Cardiac septum (tissue), 1 donor: ENCODE data around the gene ZFYVE28. TPM values are rescaled to one million over a fixed set of nuclear protein-coding genes. Genes with fewer than 3 reads are reported as not detected.

Experiments
- DNase-seq: peaks from one replicate; pipeline ENCODE4 v3.0.0-alpha.2; 2020; ENCODE audit warnings: low spot score
- intact Hi-C: fragments of 100-400 bp; cut with DNase I; formaldehyde crosslinking; loops from one replicate; pipeline ENCODE4 v1.14.0; 2022
- total RNA-seq: library from RNA; stranded (reverse); fragmentation: NEBNext Ultra II Directional; extraction: Animal tissue kit (Norgen Biotek cat#: 25700); gene quantifications from one replicate; pipeline ENCODE4 v1.2.1, GENCODE V29; 2021
- donor health status: DM: no; HTN: no; CAD: no.

ZFYVE28 gene
- total RNA-seq, 1 donor from 2014 or later, result 4.4 TPM

- DNase-seq, result no peak
- intact Hi-C loops, result no loop called here
Measured at GRCh38 chr4:2362266-2363055, 56.0 kb downstream of the ZFYVE28 start.

- intact Hi-C loops, result no loop called here
- no peak for DNase-seq
Measured at GRCh38 chr4:2361366-2362265, 56.8 kb downstream of the ZFYVE28 start.

GRCh38 chr4:2360396-2360730, 58.1 kb downstream of the ZFYVE28 start:
- intact Hi-C loops, result no loop called here

GRCh38 chr4:2359591-2360395, 58.7 kb downstream of the ZFYVE28 start:
- intact Hi-C loops, result no loop called here
- DNase-seq, result no peak

More at GRCh38 chr4:2360396-2360730, 58.1 kb downstream of the ZFYVE28 start:
- no peak for DNase-seq

GRCh38 chr4:2357821-2358745, 60.4 kb downstream of the ZFYVE28 start:
- intact Hi-C loops, result no loop called here
- DNase-seq, result no peak

GRCh38 chr4:2356123-2357069, 62.0 kb downstream of the ZFYVE28 start:
- DNase-seq, result no peak
- intact Hi-C loops, result no loop called here

GRCh38 chr4:2354760-2355159, 63.7 kb downstream of the ZFYVE28 start:
- intact Hi-C loops, result loop anchor here (5.0 kb wide), 2 partner anchors 58 to 87 kb away; no protein-coding TSS in a partner anchor
- DNase-seq, result no peak

GRCh38 chr4:2354118-2354517, 64.3 kb downstream of the ZFYVE28 start:
- intact Hi-C loops, result loop anchor here (5.0 kb wide), 2 partner anchors 58 to 87 kb away; no protein-coding TSS in a partner anchor
- DNase-seq, result peak; percentile 39

GRCh38 chr4:2353222-2354107, 65.0 kb downstream of the ZFYVE28 start:
- intact Hi-C loops, result loop anchor here (5.0 kb wide), 2 partner anchors 59 to 86 kb away; no protein-coding TSS in a partner anchor
- peak; percentile 71 for DNase-seq

- intact Hi-C loops, result loop anchor here (5.0 kb wide), 2 partner anchors 60 to 85 kb away; no protein-coding TSS in a partner anchor
- DNase-seq, result peak; percentile 47
Measured at GRCh38 chr4:2352729-2353221, 65.7 kb downstream of the ZFYVE28 start.

- intact Hi-C loops, result loop anchor here (5.0 kb wide), 2 partner anchors 60 to 85 kb away; no protein-coding TSS in a partner anchor
- DNase-seq, result peak; percentile 71
Measured at GRCh38 chr4:2352171-2352570, 66.3 kb downstream of the ZFYVE28 start.

GRCh38 chr4:2350982-2351381, 67.5 kb downstream of the ZFYVE28 start:
- peak; percentile 4 for DNase-seq
- intact Hi-C loops, result loop anchor here (5.0 kb wide), 2 partner anchors 61 to 84 kb away; no protein-coding TSS in a partner anchor

GRCh38 chr4:2348786-2349185, 69.7 kb downstream of the ZFYVE28 start:
- peak; percentile 3 for DNase-seq
- intact Hi-C loops, result no loop called here

GRCh38 chr4:2347190-2347589, 71.3 kb downstream of the ZFYVE28 start:
- intact Hi-C loops, result no loop called here

GRCh38 chr4:2343476-2343875, 75.0 kb downstream of the ZFYVE28 start:
- DNase-seq, result peak; percentile 6
- intact Hi-C loops, result no loop called here

More at GRCh38 chr4:2347190-2347589, 71.3 kb downstream of the ZFYVE28 start:
- DNase-seq, result no peak
